Measurements from ENCODE around the gene FGFRL1.
"Not testable (repeated sequence)": the region's sequence is repeated elsewhere in the genome, so short reads cannot be mapped to it uniquely, and the experiment has no call there.

FGFRL1 gene

DNA sequence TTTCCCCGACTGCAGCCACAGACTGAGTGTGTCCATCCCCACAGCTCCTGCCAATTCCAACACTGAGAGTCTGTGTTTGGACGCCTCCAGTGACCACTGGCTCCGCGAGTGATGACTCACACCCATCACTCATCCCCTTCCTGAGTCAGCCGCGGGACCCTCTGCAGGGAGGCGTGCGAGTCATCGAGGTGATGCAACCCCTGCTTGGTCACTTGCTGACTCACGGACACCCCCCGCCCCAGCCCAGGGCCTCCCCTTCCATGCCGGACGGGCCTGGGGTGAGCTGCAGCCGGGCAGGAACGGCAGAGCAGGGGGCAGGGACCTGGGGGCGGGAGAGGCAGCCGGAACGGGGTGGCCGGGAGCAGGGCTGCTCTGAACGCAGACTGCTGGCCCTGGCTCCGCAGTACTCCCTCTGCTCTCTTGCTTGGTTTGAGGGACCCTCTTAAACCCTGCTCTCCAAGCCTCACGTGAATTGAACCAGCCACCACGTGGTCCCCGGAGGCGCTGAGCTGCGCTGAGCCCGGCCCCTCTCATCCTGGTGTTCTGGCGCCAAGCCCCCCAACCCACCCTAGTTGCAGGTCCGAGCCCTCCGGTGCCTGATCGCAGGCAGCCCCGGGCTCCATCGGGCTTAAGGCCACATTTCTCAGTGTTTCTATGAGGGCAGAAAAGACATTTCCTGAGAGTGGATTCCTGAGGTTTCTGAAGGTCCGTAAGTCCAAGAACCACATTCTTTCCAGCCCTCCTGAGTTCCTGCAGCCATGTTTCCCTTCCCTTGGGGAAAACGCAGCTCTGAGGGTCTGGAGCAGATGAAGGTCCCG is 32.4 kb downstream of the FGFRL1 start:
- ChIA-PET CTCF (interaction anchor here (0.5 kb wide), 1 partner anchor 302 kb away, joined by 3 read pairs; no protein-coding TSS in a partner anchor), POLR2A (ENCODE audit: low non-redundant PET) (no interaction called here)
- peak overlapping the region; percentile 97 for H3K27ac ChIP-seq
- DNase-seq (ENCODE audit: low spot score) = peak; percentile 91
- TF ChIP-seq CTCF (conservative IDR thresholded peaks at IDR 0.05; ENCODE audit: low read depth) = no peak; the same call in 1 of the 2 replicates

DNA sequence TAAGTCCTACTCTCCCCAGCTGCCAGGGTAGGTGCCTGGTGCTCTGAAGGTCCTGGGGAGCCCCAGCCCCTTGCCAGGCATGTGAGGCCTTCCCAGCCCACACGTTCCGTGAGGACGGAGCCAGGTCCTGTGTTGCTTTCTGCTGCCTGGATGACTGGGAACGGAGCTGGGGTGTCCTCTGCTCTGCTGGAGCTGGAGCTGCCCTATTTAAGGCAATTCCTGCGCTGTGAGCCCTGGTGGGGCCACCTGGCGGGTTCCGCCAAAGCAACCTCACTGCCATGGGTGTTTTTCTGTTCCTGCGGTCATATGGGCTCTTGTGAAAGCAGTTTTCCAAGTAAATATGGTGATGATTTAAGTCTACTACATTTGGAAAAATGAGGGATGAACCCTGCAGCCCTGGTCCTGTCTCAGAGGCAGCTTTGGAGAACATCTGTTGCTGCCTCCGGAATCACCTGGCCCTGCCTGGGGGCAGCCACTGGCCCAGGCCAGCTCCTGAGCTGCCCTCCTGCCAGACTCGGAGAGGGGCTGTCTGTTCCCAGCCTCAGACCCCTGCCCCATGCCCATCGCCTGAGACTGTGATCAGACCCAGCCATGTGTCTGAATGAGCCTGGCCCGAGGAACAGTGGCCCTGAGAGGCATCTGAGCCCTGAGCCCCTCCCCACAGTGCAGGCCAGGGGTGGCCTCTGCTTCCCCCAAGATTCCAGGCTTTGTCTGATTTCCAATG is 33.2 kb downstream of the FGFRL1 start:
- DNase-seq (ENCODE audit: low spot score) = no peak
- ChIA-PET CTCF (no interaction called here), POLR2A (ENCODE audit: low non-redundant PET) (no interaction called here)
- no peak for TF ChIP-seq CTCF (conservative IDR thresholded peaks at IDR 0.05; ENCODE audit: low read depth)
- H3K27ac ChIP-seq = peak overlapping the region; percentile 97

GRCh38 chr4:1045193-1045594 is 33.8 kb downstream of the FGFRL1 start:
- no peak for TF ChIP-seq CTCF (conservative IDR thresholded peaks at IDR 0.05; ENCODE audit: low read depth)
- ChIA-PET POLR2A (ENCODE audit: low non-redundant PET) (no interaction called here), CTCF (no interaction called here)
- H3K27ac ChIP-seq = peak overlapping the region; percentile 97
- no peak for DNase-seq (ENCODE audit: low spot score)

DNA sequence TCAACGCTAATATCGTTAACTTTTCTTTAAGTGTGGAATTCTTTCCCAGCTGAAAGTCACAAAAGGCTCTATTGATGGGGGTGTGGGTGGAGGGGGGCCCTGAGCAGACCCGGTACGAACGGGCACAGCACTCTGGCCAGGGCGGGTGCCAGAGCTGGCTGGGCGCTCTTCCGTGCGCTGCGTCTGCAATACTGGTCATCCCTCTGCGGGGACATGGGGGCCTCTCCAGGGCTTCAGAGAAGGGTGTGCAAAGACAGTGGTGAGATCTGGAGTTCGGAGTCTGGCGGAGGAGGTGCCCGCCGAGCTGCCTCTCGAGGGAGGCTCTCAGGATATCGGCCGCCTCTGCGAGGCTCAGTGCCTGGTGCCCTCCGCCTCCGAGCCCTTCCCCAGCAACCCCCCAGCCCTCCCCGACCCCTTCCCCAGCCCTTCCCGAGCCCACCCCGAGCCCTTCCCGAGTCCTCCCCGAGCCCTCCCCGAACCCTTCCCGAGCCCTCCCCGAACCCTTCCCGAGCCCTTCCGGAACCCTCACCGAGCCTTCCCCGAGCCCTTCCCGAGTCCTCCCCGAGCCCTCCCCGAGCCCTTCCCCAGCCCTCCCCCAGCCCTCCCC is 34.3 kb downstream of the FGFRL1 start:
- peak overlapping the region; percentile 97; the same call in 1 of the 2 replicates for H3K27ac ChIP-seq
- DNase-seq (ENCODE audit: low spot score) = no peak
- POLR2A ChIA-PET (ENCODE audit: low non-redundant PET) = no interaction called here
- CTCF ChIA-PET = no interaction called here
- TF ChIP-seq CTCF (conservative IDR thresholded peaks at IDR 0.05; ENCODE audit: low read depth) = no peak

DNA sequence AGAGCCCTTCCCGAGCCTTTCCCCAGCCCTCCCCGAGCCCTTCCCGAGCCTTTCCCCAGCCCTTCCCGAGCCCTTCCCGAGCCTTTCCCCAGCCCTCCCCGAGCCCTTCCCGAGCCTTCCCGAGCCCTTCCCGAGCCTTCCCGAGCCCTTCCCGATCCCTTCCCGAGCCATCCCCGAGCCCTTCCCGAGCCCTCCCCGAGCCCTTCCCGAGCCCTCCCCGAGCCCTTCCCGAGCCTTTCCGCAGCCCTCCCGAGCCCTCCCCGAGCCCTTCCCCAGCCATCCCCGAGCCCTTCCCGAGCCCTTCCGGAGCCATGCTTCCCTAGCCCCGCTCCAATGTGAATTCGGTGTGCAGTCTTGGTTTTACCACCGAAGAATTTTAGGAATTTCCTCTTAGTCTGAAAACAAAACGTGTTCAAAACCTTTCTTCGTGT is 35.2 kb downstream of the FGFRL1 start:
- POLR2A ChIA-PET (ENCODE audit: low non-redundant PET); CTCF ChIA-PET: not testable (repeated sequence)
- peak overlapping the region; percentile 82 for H3K27ac ChIP-seq
- peak; percentile 30 for DNase-seq (ENCODE audit: low spot score)

GRCh38 chr4:1047106-1047975 is 35.9 kb downstream of the FGFRL1 start:
- no peak for TF ChIP-seq CTCF (conservative IDR thresholded peaks at IDR 0.05; ENCODE audit: low read depth)
- peak overlapping the region; percentile 82 for H3K27ac ChIP-seq
- DNase-seq (ENCODE audit: low spot score) = no peak
- CTCF ChIA-PET = no interaction called here
- POLR2A ChIA-PET (ENCODE audit: low non-redundant PET) = no interaction called here
